K562 (cell line): ENCODE data around the gene FN1. TPM values are rescaled to one million over a fixed set of nuclear protein-coding genes. Genes with fewer than 3 reads are reported as not detected.
"Not testable (repeated sequence)": the region's sequence is repeated elsewhere in the genome, so short reads cannot be mapped to it uniquely, and the experiment has no call there.

Experiments
- ATAC-seq: fragments of 200-7000 bp; cut with Tn5 transposase; 3 replicates; pipeline ENCODE4 v1.9.1; 2020; ENCODE audit warnings: moderate library complexity
- BruUV-seq: library from RNA; stranded (reverse); fragments of 400-500 nt; replicated peaks from 2 replicates; lab custom pipeline; 2021; lab: Mats Ljungman, UMichigan
- CTCF ChIA-PET: fragments of 300-600 bp; formaldehyde crosslinking; extraction: SDS; loops from one replicate; lab custom pipeline; 2021; ENCODE audit warnings: low intra/inter-chr PET ratio; lab: Yijun Ruan, JAX
- POLR2A ChIA-PET: fragments of 300-600, 350-650 bp; sonication (Branson Sonifier 250); formaldehyde crosslinking; extraction: SDS; loops from one replicate; lab custom pipeline; 2021; ENCODE audit warnings: antibody characterized with exemption, inconsistent platforms; lab: Yijun Ruan, JAX
- DNase-seq, 4 experiments: peaks; one replicate each; pipeline versions ENCODE4 v3.0.0 to v3.0.0-alpha.2; 2011 to 2018; ENCODE audit warnings: low spot score in 3 of 4, mixed read lengths in 3 of 4; ENCODE audit errors: extremely low read depth in 1 of 4
- FAIRE-seq: peaks from 2 replicates; lab custom pipeline; 2011; peaks lifted over from hg19 to GRCh38; lab: Jason Lieb, UNC
- H2AFZ ChIP-seq: 2 replicates; pipeline ENCODE4 v1.6.0; 2011; ENCODE audit warnings: low read depth, low read length, control low read depth, inconsistent platforms
- H3K27ac ChIP-seq: fragments of 200-600 bp; 3 replicates; pipeline ENCODE4 v1.8.0; 2011; ENCODE audit warnings: low read depth, mild to moderate bottlenecking, control low read depth, inconsistent platforms, low read length, moderate library complexity, mixed read lengths; ENCODE audit errors: extremely low read depth
- H3K27me3 ChIP-seq, 2 experiments: fragments of 300-600 bp in 1 of 2; 2 replicates in 1 of 2; 3 replicates in 1 of 2; pipeline versions ENCODE4 v1.6.0 to v1.8.0; 2011; ENCODE audit warnings: inconsistent platforms in 2 of 2, low read length in 2 of 2, mild to moderate bottlenecking in 1 of 2, mixed read lengths in 1 of 2, moderate library complexity in 1 of 2; ENCODE audit not compliant: control insufficient read depth in 2 of 2, insufficient read depth in 2 of 2
- H3K36me3 ChIP-seq: fragments of 300-600 bp; 3 replicates; pipeline ENCODE4 v1.8.0; 2011; ENCODE audit warnings: mild to moderate bottlenecking, low read length, inconsistent platforms; ENCODE audit not compliant: control insufficient read depth, insufficient read depth
- H3K4me1 ChIP-seq, 2 experiments: fragments of 200-600 bp in 1 of 2; replicated peaks in 1 of 2; 2 replicates in 1 of 2; 3 replicates in 1 of 2; pipeline versions ENCODE4 v1.5.1 to v1.8.0; 2011; ENCODE audit warnings: inconsistent platforms in 2 of 2, low read length in 2 of 2, mild to moderate bottlenecking in 1 of 2, mixed read lengths in 1 of 2, moderate library complexity in 1 of 2; ENCODE audit not compliant: control insufficient read depth in 2 of 2, insufficient read depth in 2 of 2
- H3K4me2 ChIP-seq: 2 replicates; pipeline ENCODE4 v1.6.1; 2011; ENCODE audit warnings: low read length, control low read depth, inconsistent platforms, mixed read lengths; ENCODE audit not compliant: insufficient read depth
- H3K4me3 ChIP-seq: fragments of 200-600 bp; sonication (generic), shearing (Covaris generic); 2 replicates; pipeline ENCODE4 v1.5.1; 2016; ENCODE audit warnings: control low read depth, inconsistent platforms
- H3K79me2 ChIP-seq: fragments of 200-600 bp; 3 replicates; pipeline ENCODE4 v1.8.0; 2011; ENCODE audit warnings: low read length, inconsistent platforms; ENCODE audit not compliant: control insufficient read depth, insufficient read depth
- H3K9ac ChIP-seq, 2 experiments: 2 replicates each; pipeline versions ENCODE4 v1.6.0 to v1.6.1; 2011; ENCODE audit warnings: low read depth in 2 of 2, low read length in 2 of 2, control low read depth in 1 of 2, inconsistent platforms in 1 of 2, mild to moderate bottlenecking in 1 of 2, mixed read lengths in 1 of 2; ENCODE audit not compliant: insufficient read depth in 1 of 2
- H3K9me1 ChIP-seq: one replicate; pipeline ENCODE4 v1.6.0; 2011; ENCODE audit warnings: inconsistent platforms, mild to moderate bottlenecking, low read length, moderate library complexity; ENCODE audit not compliant: control insufficient read depth, insufficient read depth
- H3K9me3 ChIP-seq: replicated peaks from 2 replicates; pipeline ENCODE4 v1.5.1; 2011; ENCODE audit warnings: low read depth, low read length, inconsistent platforms; ENCODE audit not compliant: control insufficient read depth, insufficient read depth
- H4K20me1 ChIP-seq: replicated peaks from 2 replicates; pipeline ENCODE4 v1.6.1; 2011; ENCODE audit warnings: low read length, inconsistent platforms, mixed read lengths; ENCODE audit not compliant: control insufficient read depth, insufficient read depth
- HDAC2 ChIP-seq: fragments of 450-650 bp; IDR thresholded peaks from 2 replicates; pipeline ENCODE4 v1.6.1; 2016; ENCODE audit warnings: mild to moderate bottlenecking
- KDM1A ChIP-seq, 2 experiments: fragments of 450-650 bp; IDR thresholded peaks; 2 replicates each; pipeline ENCODE4 v1.6.1; 2016; ENCODE audit warnings: mild to moderate bottlenecking in 2 of 2
- KLF6 ChIP-seq: fragments of 250-450 bp; sonication (Bioruptor Pico); IDR thresholded peaks from 2 replicates; pipeline ENCODE4 v1.4.0; 2020; ENCODE audit warnings: mild to moderate bottlenecking, moderate library complexity, borderline replicate concordance
- MAFK ChIP-seq: IDR thresholded peaks from 2 replicates; pipeline ENCODE4 v1.6.1; 2011; ENCODE audit warnings: low read length, improper control_type of control experiment
- MAZ ChIP-seq, 2 experiments: fragments of 450-650 bp in 1 of 2; sonication (generic) in 1 of 2; formaldehyde crosslinking; IDR thresholded peaks in 1 of 2; conservative IDR thresholded peaks in 1 of 2; 2 replicates each; pipeline versions ENCODE4 v1.4.0 to v1.5.0; 2020; ENCODE audit warnings: mild to moderate bottlenecking in 1 of 2, missing genetic modification reagents in 1 of 2
- MED1 ChIP-seq: sonication (generic); formaldehyde crosslinking; IDR thresholded peaks from 2 replicates; pipeline ENCODE4 v1.8.1; 2023; ENCODE audit warnings: missing genetic modification reagents, borderline replicate concordance
- NFE2L1 ChIP-seq: fragments of 450-650 bp; IDR thresholded peaks from 2 replicates; pipeline ENCODE4 v1.6.1; 2016; ENCODE audit warnings: missing genetic modification characterization, low read depth, mild to moderate bottlenecking, missing compliant biosample characterization, moderate library complexity, borderline replicate concordance
- NFXL1 ChIP-seq: fragments of 450-650 bp; formaldehyde crosslinking; IDR thresholded peaks from 2 replicates; pipeline ENCODE4 v1.4.0; 2021; ENCODE audit warnings: mild to moderate bottlenecking
- PRPF4 ChIP-seq: fragments of 200-400 bp; formaldehyde crosslinking; IDR thresholded peaks from one replicate; pipeline ENCODE4 v1.6.1; 2017; ENCODE audit warnings: low read length, low read depth, mild to moderate bottlenecking; ENCODE audit not compliant: insufficient read depth, poor library complexity, severe bottlenecking
- U2AF2 ChIP-seq: fragments of 200-400 bp; formaldehyde crosslinking; optimal IDR thresholded peaks from 2 replicates; pipeline ENCODE3; 2017; ENCODE audit warnings: low read depth, mild to moderate bottlenecking, low read length
- ZFPM2 ChIP-seq: fragments of 250-450 bp; sonication (Bioruptor Pico); IDR thresholded peaks from 2 replicates; pipeline ENCODE4 v1.5.1; 2022; ENCODE audit warnings: mild to moderate bottlenecking
- ZFX ChIP-seq: sonication (generic); formaldehyde crosslinking; IDR thresholded peaks from 2 replicates; pipeline ENCODE4 v1.8.0; 2022; ENCODE audit warnings: mild to moderate bottlenecking, missing genetic modification reagents, moderate library complexity
- ZNF444 ChIP-seq: fragments of 250-450 bp; sonication (Bioruptor Pico); IDR thresholded peaks from 2 replicates; pipeline ENCODE4 v1.4.0; 2020; ENCODE audit warnings: mild to moderate bottlenecking, moderate library complexity
- ZNF583 ChIP-seq: fragments of 250-450 bp; sonication (Bioruptor Pico); IDR thresholded peaks from 2 replicates; pipeline ENCODE4 v1.4.0; 2020
- ZSCAN29 ChIP-seq: fragments of 450-650 bp; IDR thresholded peaks from 2 replicates; pipeline ENCODE4 v1.6.1; 2017
- WGBS: fragments of 100-300 bp; shearing (Covaris generic); methylation state at CpG from one replicate; pipeline ENCODE4 v1.1.6; 2016; ENCODE audit warnings: low coverage, mixed read lengths; ENCODE audit not compliant: insufficient coverage; ENCODE audit errors: missing lambda C conversion rate; 5-methylcytosine and 5-hydroxymethylcytosine counted together
- in situ Hi-C: fragments of 300-500 bp; cut with MboI; formaldehyde crosslinking; loops from 4 replicates; pipeline ENCODE4 v1.15.0; 2018; ENCODE audit warnings: inconsistent platforms, mixed read lengths
- intact Hi-C: fragments of 100-400 bp; cut with micrococcal nuclease; formaldehyde crosslinking; loops from 2 replicates; pipeline ENCODE4 v1.14.2; 2022
- polyA plus RNA-seq, 8 experiments: library from polyadenylated mRNA; depleted of rRNA in 4 of 8; stranded (reverse) in 5 of 8; unstranded in 3 of 8; fragments of >200 nt; fragmentation: Nextera tagmentation in 2 of 8; fragmentation: Illumina TruSeq in 1 of 8; extraction: Ambion mirVana in 2 of 8; extraction: Trizol in 1 of 8; gene quantifications; 2 replicates each; pipeline versions ENCODE4 v1.2.1 to v1.2.3, GENCODE V29; 2011 to 2014; ENCODE audit warnings: inconsistent platforms in 1 of 8, missing spikeins in 1 of 8
- total RNA-seq, 7 experiments: library from RNA; depleted of rRNA in 6 of 7; stranded (reverse); fragments of >200 nt in 6 of 7; fragmentation: Illumina TruSeq in 2 of 7; extraction: Trizol in 2 of 7; gene quantifications; 2 replicates each; pipeline versions ENCODE4 v1.2.1 to v1.2.3, GENCODE V29; 2011 to 2021; ENCODE audit warnings: low replicate concordance in 1 of 7
- TF ChIP-seq, protein P1 (sequence below): fragments of 250-450 bp; sonication (Bioruptor Pico); IDR thresholded peaks from 2 replicates; pipeline ENCODE4 v1.5.0; 2021
- TF ChIP-seq, protein P2 (sequence below): fragments of 250-450 bp; sonication (Bioruptor Pico); IDR thresholded peaks from 2 replicates; pipeline ENCODE4 v1.5.1; 2021; ENCODE audit warnings: mild to moderate bottlenecking

FN1 gene
- total and polyA plus RNA-seq, 9 of the 15 experiments (the other 6 are each of a cell fraction or from before 2014, with no cell fraction given) = 7.4 to 19.1 (median 11.2) TPM

DNA sequence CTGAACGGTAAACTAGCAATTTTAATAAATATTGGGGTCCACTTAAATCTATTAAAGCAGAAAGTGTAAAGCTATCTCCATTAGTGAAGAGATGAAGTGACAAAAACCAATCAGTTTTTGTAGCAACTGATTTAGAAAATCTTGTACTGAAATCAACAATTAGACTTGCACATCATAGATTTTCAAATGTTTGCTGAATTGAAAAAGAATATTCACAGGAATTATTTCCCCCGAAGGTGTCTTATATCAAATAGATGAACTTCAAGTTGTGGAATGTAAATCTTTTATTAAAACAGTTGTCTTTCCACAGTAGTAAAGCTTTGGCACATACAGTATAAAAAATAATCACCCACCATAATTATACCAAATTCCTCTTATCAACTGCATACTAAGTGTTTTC lies 75.3 kb downstream of the FN1 start:
- 79% methylated on average over 2 of the region's 2 CpGs for WGBS
- Histone ChIP-seq H3K9me3 (no peaks in the 10 kb centered on the region), H3K27ac (no peak overlapping the region), H2AFZ (no peak overlapping the region), H3K4me3 (no peak overlapping the region), H3K79me2 (no peaks in the 10 kb centered on the region), H3K9ac (no peak overlapping the region), H3K36me3 (peaks cover 19% of the 10 kb centered on the region; the same call in 2 of the 3 replicates), H3K9me1 (no peaks in the 10 kb centered on the region), H3K4me2 (no peak overlapping the region), H3K4me1 (peaks cover 0 to 6% of the 10 kb centered on the region in 2 experiments; a peak in 3 of 5 replicates), H4K20me1 (no peaks in the 10 kb centered on the region), H3K27me3 (no peaks in the 10 kb centered on the region)
- ChIA-PET POLR2A (no interaction called here), CTCF (no interaction called here)
- no TSS peak for BruUV-seq
- DNase-seq (no peak), ATAC-seq (no peak), FAIRE-seq (no peak)
- no peak for TF ChIP-seq PRPF4
- no peak for TF ChIP-seq KLF6 (CRISPR knock-in tag)
- TF ChIP-seq ZNF583 (CRISPR knock-in tag) = no peak
- TF ChIP-seq NFXL1 (CRISPR knock-in tag) = no peak
- no peak for TF ChIP-seq NFE2L1 (tag)
- no peak for TF ChIP-seq ZFX (CRISPR knock-in tag)
- TF ChIP-seq MAFK = no peak
- no peak for TF ChIP-seq ZFPM2 (CRISPR knock-in tag)
- TF ChIP-seq, protein P1, sequence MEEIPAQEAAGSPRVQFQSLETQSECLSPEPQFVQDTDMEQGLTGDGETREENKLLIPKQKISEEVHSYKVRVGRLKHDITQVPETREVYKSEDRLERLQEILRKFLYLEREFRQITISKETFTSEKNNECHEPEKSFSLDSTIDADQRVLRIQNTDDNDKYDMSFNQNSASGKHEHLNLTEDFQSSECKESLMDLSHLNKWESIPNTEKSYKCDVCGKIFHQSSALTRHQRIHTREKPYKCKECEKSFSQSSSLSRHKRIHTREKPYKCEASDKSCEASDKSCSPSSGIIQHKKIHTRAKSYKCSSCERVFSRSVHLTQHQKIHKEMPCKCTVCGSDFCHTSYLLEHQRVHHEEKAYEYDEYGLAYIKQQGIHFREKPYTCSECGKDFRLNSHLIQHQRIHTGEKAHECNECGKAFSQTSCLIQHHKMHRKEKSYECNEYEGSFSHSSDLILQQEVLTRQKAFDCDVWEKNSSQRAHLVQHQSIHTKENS = no peak
- TF ChIP-seq ZNF444 (CRISPR knock-in tag) = no peak
- TF ChIP-seq U2AF2 = no peak
- no peak for TF ChIP-seq KDM1A (IDR thresholded peaks at IDR 0.05)
- no peak for TF ChIP-seq ZSCAN29
- TF ChIP-seq MED1 = no peak
- TF ChIP-seq HDAC2 = no peak
- TF ChIP-seq, protein P2, sequence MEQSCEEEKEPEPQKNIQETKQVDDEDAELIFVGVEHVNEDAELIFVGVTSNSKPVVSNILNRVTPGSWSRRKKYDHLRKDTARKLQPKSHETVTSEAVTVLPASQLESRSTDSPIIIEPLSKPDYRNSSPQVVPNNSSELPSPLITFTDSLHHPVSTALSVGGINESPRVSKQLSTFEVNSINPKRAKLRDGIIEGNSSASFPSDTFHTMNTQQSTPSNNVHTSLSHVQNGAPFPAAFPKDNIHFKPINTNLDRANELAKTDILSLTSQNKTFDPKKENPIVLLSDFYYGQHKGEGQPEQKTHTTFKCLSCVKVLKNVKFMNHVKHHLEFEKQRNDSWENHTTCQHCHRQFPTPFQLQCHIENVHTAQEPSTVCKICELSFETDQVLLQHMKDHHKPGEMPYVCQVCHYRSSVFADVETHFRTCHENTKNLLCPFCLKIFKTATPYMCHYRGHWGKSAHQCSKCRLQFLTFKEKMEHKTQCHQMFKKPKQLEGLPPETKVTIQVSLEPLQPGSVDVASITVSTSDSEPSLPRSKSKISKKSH = no peak
- TF ChIP-seq MAZ (CRISPR knock-in tag; conservative IDR thresholded peaks at IDR 0.05 in 1 of 2, IDR thresholded peaks at IDR 0.05 in 1 of 2) = no peak
- intact Hi-C loops = no loop called here
- in situ Hi-C loops = loop anchor here (10.0 kb wide), 1 partner anchor 876 kb away; no protein-coding TSS in a partner anchor

- ATAC-seq, CTCF ChIA-PET, H3K9ac ChIP-seq, H3K79me2 ChIP-seq, H3K4me2 ChIP-seq, FAIRE-seq, BruUV-seq, POLR2A ChIA-PET, H3K9me3 ChIP-seq, DNase-seq, H3K27ac ChIP-seq, H3K4me1 ChIP-seq, H3K4me3 ChIP-seq, H3K27me3 ChIP-seq, H3K9me1 ChIP-seq, H2AFZ ChIP-seq, intact Hi-C loops, H4K20me1 ChIP-seq: not testable (repeated sequence)
- in situ Hi-C loops = loop anchor here (10.0 kb wide), 1 partner anchor 875 kb away; no protein-coding TSS in a partner anchor
- WGBS = 95% methylated on average over 3 of the region's 3 CpGs
- peaks cover 17% of the 10 kb centered on the region; the same call in 1 of the 3 replicates for H3K36me3 ChIP-seq
These were observed 75.8 kb downstream of the FN1 start for GRCh38 chr2:215360059-215360458.
